Keratinocyte (primary cell): ENCODE measurements around the gene TMEM271. TPM values are rescaled to one million over a fixed set of nuclear protein-coding genes. Genes with fewer than 3 reads are reported as not detected.
A peak's percentile ranks its signal among the peaks of the same experiment; 100 is the strongest.

Experiments
- DNase-seq: peaks from one replicate; pipeline ENCODE4 v3.0.0-alpha.2; 2011; ENCODE audit warnings: low read depth, missing footprints, low spot score
- FAIRE-seq: peaks from 2 replicates; lab custom pipeline; 2011; peaks lifted over from hg19 to GRCh38; lab: Jason Lieb, UNC
- H2AFZ ChIP-seq: 2 replicates; pipeline ENCODE4 v1.6.0; 2012; ENCODE audit warnings: low read length, control low read depth, inconsistent platforms; ENCODE audit not compliant: control insufficient read depth
- H3K27ac ChIP-seq: 2 replicates; pipeline ENCODE4 v1.5.1; 2011; ENCODE audit warnings: low read length; ENCODE audit not compliant: control insufficient read depth, insufficient read depth
- H3K27me3 ChIP-seq: 3 replicates; pipeline ENCODE4 v1.6.0; 2011; ENCODE audit warnings: low read length; ENCODE audit not compliant: control insufficient read depth, insufficient read depth; ENCODE audit errors: extremely low read depth
- H3K36me3 ChIP-seq, 2 experiments: 2 replicates in 1 of 2; 3 replicates in 1 of 2; pipeline ENCODE4 v1.5.1; 2011; ENCODE audit warnings: low read length in 2 of 2, mild to moderate bottlenecking in 1 of 2; ENCODE audit not compliant: control insufficient read depth in 2 of 2, insufficient read depth in 2 of 2; ENCODE audit errors: extremely low read depth in 1 of 2
- H3K4me1 ChIP-seq: 3 replicates; pipeline ENCODE4 v1.5.1; 2011; ENCODE audit warnings: low read length; ENCODE audit not compliant: control insufficient read depth, insufficient read depth; ENCODE audit errors: extremely low read depth
- H3K4me2 ChIP-seq: 3 replicates; pipeline ENCODE4 v1.6.0; 2011; ENCODE audit warnings: low read depth, low read length; ENCODE audit not compliant: control insufficient read depth, insufficient read depth; ENCODE audit errors: extremely low read depth
- H3K4me3 ChIP-seq, 3 experiments: fragments of 200-600 bp in 1 of 3; sonication (generic) in 1 of 3; 2 replicates in 2 of 3; 3 replicates in 1 of 3; pipeline ENCODE4 v1.5.1; 2011 to 2016; ENCODE audit warnings: low read length in 3 of 3, mild to moderate bottlenecking in 3 of 3, control low read depth in 2 of 3, inconsistent platforms in 1 of 3, low read depth in 1 of 3, mixed read lengths in 1 of 3, mixed run types in 1 of 3, moderate library complexity in 1 of 3; ENCODE audit not compliant: control insufficient read depth in 2 of 3, insufficient read depth in 2 of 3; ENCODE audit errors: extremely low read depth in 1 of 3
- H3K79me2 ChIP-seq: 2 replicates; pipeline ENCODE4 v1.6.0; 2012; ENCODE audit warnings: low read length; ENCODE audit not compliant: control insufficient read depth, insufficient read depth
- H3K9ac ChIP-seq: 3 replicates; pipeline ENCODE4 v1.6.0; 2011; ENCODE audit warnings: low read length; ENCODE audit not compliant: control insufficient read depth, insufficient read depth; ENCODE audit errors: extremely low read depth
- H3K9me1 ChIP-seq: 3 replicates; pipeline ENCODE4 v1.6.0; 2011; ENCODE audit warnings: low read length; ENCODE audit not compliant: control insufficient read depth, insufficient read depth; ENCODE audit errors: extremely low read depth
- H3K9me3 ChIP-seq: 2 replicates; pipeline ENCODE4 v1.5.1; 2012; ENCODE audit warnings: low read depth, low read length; ENCODE audit not compliant: control insufficient read depth
- H4K20me1 ChIP-seq: 3 replicates; pipeline ENCODE4 v1.6.0; 2011; ENCODE audit warnings: low read length; ENCODE audit not compliant: control insufficient read depth, insufficient read depth; ENCODE audit errors: extremely low read depth
- EZH2 ChIP-seq: IDR thresholded peaks from one replicate; pipeline ENCODE4 v1.6.1; 2012; ENCODE audit warnings: inconsistent platforms, mild to moderate bottlenecking, low read length, moderate library complexity
- dilution Hi-C: fragments of 300-500 bp; cut with MboI; formaldehyde crosslinking; loops from one replicate; pipeline ENCODE4 v1.7.0; 2020; ENCODE audit warnings: low sequenced_read_pairs; ENCODE audit not compliant: extremely low pct_ligation_motif_present
- polyA plus RNA-seq, 5 experiments: library from polyadenylated mRNA; depleted of rRNA in 3 of 5; stranded (reverse) in 3 of 5; stranded (forward) in 1 of 5; unstranded in 1 of 5; fragments of >200 nt; gene quantifications; 1 replicate in 1 of 5; 2 replicates in 3 of 5; 3 replicates in 1 of 5; pipeline versions ENCODE4 v1.2.1 to v1.2.3, GENCODE V29; 2011 to 2012; ENCODE audit warnings: missing spikeins in 2 of 5, low read depth in 1 of 5, low replicate concordance in 1 of 5
- TF ChIP-seq, protein P1 (sequence below), 3 experiments: IDR thresholded peaks in 1 of 3; conservative IDR thresholded peaks in 1 of 3; optimal IDR thresholded peaks in 1 of 3; 2 replicates in 2 of 3; 3 replicates in 1 of 3; pipeline versions ENCODE3 to v1.5.1; 2011; ENCODE audit warnings: low read length in 3 of 3, mild to moderate bottlenecking in 3 of 3, moderate library complexity in 2 of 3, control low read depth in 1 of 3, inconsistent platforms in 1 of 3; ENCODE audit not compliant: insufficient read depth in 2 of 3; ENCODE audit errors: extremely low read depth in 1 of 3

TMEM271 gene
- polyA plus RNA-seq, 1 donor (not counting 4 experiments of a cell fraction or from before 2014, with no cell fraction given) = not detected

- FAIRE-seq (no peak), DNase-seq (no peak)
- Histone ChIP-seq H3K79me2 (no peaks in the 10 kb centered on the region), H3K9ac (no peak overlapping the region), H3K27me3 (peaks cover 4% of the 10 kb centered on the region), H3K9me3 (peaks cover 3% of the 10 kb centered on the region), H4K20me1 (no peaks in the 10 kb centered on the region), H3K27ac (no peak overlapping the region), H3K36me3 (no peaks in the 10 kb centered on the region), H3K4me3 (no peak overlapping the region), H3K9me1 (no peaks in the 10 kb centered on the region), H3K4me1 (peaks cover 5% of the 10 kb centered on the region), H2AFZ (no peak overlapping the region), H3K4me2 (no peak overlapping the region)
- dilution Hi-C loops = no loop called here
- TF ChIP-seq, protein P1, sequence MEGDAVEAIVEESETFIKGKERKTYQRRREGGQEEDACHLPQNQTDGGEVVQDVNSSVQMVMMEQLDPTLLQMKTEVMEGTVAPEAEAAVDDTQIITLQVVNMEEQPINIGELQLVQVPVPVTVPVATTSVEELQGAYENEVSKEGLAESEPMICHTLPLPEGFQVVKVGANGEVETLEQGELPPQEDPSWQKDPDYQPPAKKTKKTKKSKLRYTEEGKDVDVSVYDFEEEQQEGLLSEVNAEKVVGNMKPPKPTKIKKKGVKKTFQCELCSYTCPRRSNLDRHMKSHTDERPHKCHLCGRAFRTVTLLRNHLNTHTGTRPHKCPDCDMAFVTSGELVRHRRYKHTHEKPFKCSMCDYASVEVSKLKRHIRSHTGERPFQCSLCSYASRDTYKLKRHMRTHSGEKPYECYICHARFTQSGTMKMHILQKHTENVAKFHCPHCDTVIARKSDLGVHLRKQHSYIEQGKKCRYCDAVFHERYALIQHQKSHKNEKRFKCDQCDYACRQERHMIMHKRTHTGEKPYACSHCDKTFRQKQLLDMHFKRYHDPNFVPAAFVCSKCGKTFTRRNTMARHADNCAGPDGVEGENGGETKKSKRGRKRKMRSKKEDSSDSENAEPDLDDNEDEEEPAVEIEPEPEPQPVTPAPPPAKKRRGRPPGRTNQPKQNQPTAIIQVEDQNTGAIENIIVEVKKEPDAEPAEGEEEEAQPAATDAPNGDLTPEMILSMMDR (optimal IDR thresholded peaks at IDR 0.05 in 1 of 3, IDR thresholded peaks at IDR 0.05 in 1 of 3, conservative IDR thresholded peaks at IDR 0.05 in 1 of 3; ENCODE audit: extremely low read depth in 1 of 3, insufficient read depth in 2 of 3, low read length in 3 of 3) = no peak
- TF ChIP-seq EZH2 = no peak
Measured at GRCh38 chr4:620201-620600, 44.1 kb upstream of the TMEM271 start.

DNA sequence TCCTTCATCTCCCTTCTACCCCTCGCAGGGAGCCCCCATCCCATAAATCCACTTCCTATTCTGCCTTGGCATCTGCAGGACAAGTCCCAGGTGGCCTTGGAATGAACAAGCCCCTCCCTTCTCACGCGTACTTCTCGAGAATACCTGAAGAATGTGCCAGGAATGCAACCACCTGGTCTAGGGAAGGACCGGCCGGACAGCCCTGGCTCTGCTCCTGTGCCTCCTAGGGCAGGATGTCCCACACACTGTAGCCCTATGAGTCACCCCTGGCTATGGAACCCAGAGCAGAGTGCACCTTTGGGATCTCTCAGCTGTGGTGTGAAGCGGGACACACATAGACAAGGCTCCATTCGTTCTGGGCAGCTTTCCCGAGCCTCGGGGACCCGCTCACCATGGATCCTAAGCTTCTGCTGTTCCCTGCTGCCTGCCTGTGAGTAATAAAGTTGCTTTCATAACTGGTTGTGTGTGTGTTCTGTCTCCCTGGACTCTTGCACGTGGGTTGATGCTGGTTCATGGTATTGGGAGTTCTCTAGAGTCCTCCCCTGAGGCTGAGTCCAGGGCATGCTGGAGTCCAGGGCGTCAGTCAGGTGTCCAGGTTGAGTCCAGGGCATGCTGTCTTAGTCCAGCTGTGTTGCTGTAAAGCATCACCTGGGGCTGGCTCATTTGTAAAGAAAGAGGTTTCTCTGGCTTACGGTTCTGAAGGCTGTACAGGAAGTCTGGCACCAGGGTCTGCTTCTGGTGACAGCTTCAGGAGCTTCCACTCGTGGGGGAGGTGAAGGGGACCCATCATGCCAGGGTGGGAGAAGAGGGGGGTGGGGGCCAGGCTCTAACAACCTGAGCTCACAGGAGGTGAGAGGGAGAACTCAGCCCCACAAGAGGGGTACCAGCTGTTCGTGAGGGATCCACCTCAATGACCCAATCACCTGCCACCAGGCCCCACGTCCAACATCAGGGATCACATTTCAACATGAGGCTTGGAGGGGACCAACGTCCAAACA is 41.8 kb upstream of the TMEM271 start:
- dilution Hi-C loops = no loop called here
- DNase-seq = peak; percentile 32
- no peak overlapping the region for H3K4me2 ChIP-seq
- no peak overlapping the region for H3K4me3 ChIP-seq
- H3K9me3 ChIP-seq = peaks cover 3% of the 10 kb centered on the region
- H2AFZ ChIP-seq = no peak overlapping the region
- H3K79me2 ChIP-seq = no peaks in the 10 kb centered on the region
- no peaks in the 10 kb centered on the region for H4K20me1 ChIP-seq
- TF ChIP-seq, protein P1 (optimal IDR thresholded peaks at IDR 0.05 in 1 of 3, IDR thresholded peaks at IDR 0.05 in 1 of 3, conservative IDR thresholded peaks at IDR 0.05 in 1 of 3; ENCODE audit: extremely low read depth in 1 of 3, insufficient read depth in 2 of 3, low read length in 3 of 3) = no peak
- TF ChIP-seq EZH2 = no peak
- H3K9me1 ChIP-seq = no peaks in the 10 kb centered on the region
- peaks cover 5% of the 10 kb centered on the region for H3K4me1 ChIP-seq
- H3K36me3 ChIP-seq = no peaks in the 10 kb centered on the region
- H3K27me3 ChIP-seq = peaks cover 8% of the 10 kb centered on the region
- FAIRE-seq = no peak
- H3K27ac ChIP-seq = no peak overlapping the region
- no peak overlapping the region for H3K9ac ChIP-seq
